Stimulated activated CD8-positive, alpha-beta memory T cell treated with anti-CD3 and anti-CD28 coated beads, Interleukin-15, amount 100 ng/mL, for 48 hours (primary cell): ENCODE results near the gene CRYGD.
"Not testable (repeated sequence)": the region's sequence is repeated elsewhere in the genome, so short reads cannot be mapped to it uniquely, and the experiment has no call there.

Source experiments
- DNase-seq, 2 donors: peaks; one replicate each; pipeline ENCODE4 v3.0.0-alpha.2; 2020; ENCODE audit warnings: low read depth in 2 of 2

Gene CRYGD

GRCh38 chr2:208129744-208130711 lies 5.7 kb upstream of the CRYGD start, which contains the start of gene CRYGC:
Gene CRYGC (minus strand): TSS chr2:208129828. CDS start chr2:208129792, 36 bp downstream.
- DNase-seq = no peak

DNA sequence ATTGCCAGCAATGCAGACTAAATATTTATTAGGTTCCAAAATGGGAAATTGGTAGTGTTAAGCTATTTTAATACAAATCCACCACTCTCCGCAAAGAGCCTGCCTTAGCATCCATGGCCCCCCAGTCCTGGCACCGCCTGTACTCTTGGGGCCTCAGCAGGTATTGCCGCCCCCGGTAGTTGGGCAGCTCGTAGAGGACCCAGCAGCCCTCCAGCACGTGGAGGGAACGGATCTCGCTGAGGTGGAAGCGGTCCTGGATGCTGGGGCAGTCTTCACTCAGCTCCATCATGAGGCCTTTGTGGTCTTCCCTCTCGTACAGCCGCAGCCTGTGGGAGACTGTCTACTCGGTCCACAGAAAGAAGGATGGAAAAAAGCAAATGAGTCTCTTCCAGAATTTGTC lies 3.8 kb upstream of the CRYGD start:
- no peak for DNase-seq

- DNase-seq = no peak
These were observed 2.8 kb upstream of the CRYGD start for GRCh38 chr2:208127090-208127489.

DNA sequence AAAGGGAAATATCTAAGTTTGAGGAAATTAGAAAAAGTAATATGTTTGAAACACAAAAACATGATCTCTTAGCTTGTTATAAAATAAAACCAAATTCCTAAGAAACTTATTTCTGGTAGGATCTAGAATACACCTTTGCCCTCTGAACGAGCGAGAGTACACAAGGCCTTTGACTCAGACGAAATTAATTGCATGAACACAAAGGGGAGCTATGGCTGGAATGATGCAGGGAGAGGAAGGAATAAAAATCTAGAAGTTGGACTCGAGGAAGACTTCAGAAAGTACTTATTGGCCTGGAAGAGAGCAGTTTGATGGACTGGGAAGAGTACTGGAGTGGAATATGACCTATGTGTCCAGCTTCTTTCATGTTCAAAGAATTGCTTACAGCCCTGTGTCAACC lies 927 bp upstream of the CRYGD start:
- DNase-seq = no peak

DNA sequence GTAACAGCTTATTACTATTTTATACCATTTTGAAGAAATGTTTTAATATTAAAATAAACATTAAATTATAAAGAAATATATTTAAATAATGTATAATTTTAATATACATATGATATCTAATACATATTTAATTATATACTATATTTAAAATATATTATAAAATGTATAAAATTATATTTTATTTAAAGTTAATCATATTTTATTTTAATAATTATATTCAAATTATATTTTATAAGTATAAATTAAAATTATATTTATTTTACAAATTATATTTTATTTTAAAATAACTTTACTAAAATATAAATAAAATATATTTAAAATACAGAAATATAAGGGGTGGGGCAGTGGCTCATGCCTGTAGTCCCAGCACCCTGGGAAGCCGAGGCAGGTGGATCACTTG lies 2.1 kb downstream of the CRYGD start:
- DNase-seq = no peak

GRCh38 chr2:208118918-208119317 lies 5.4 kb downstream of the CRYGD start:
- no peak for DNase-seq

- not testable (repeated sequence) for DNase-seq
These were observed 6.9 kb downstream of the CRYGD start for GRCh38 chr2:208117390-208117789.

GRCh38 chr2:208112969-208113368 lies 11.4 kb downstream of the CRYGD start:
- DNase-seq = no peak

DNA sequence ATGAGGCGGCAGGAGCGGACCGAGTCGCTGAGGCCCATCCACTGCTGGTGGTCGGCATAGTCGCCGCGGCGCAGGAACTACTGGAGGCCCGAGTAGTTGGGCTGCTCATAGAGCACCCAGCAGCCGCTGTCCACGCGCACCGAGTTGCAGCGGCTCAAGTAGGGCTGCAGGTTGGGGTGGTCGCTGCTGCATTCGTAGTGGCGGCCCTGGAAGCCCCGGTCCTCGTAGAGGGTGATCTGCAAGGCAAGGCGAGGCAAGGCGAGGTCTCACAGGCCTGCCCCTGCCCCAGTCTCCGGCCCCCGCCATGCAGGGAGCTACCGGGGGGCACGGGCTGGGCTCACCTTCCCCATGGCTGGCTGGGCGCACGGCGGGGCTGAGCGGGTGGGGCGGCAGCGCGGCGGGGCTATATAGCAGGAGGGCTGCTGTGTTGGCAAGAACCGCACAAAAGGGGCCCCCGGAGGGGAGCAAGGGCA lies 12.0 kb downstream of the CRYGD start:
- not testable (repeated sequence) for DNase-seq

DNA sequence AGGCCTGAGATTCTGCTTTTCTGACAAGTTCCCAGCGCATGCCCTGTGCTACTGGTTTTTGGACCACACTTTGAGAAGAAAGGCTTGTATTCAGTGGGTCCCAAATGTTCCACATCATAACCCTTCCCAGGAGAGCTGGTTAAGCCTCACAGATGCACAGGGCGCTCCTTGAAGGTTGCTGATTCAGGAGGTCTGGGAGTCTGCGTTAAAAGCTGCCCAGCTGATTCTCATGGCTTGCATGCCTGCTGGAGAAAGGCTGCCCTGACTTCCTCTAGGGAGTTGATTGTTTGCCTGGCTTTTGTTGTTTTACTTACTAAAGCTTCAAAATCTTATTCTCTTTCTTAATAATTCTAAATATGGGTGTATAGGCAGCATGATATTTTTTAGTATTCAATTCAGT lies 20.7 kb downstream of the CRYGD start:
- no peak for DNase-seq

GRCh38 chr2:208101716-208102631 lies 22.4 kb downstream of the CRYGD start:
- no peak for DNase-seq

DNA sequence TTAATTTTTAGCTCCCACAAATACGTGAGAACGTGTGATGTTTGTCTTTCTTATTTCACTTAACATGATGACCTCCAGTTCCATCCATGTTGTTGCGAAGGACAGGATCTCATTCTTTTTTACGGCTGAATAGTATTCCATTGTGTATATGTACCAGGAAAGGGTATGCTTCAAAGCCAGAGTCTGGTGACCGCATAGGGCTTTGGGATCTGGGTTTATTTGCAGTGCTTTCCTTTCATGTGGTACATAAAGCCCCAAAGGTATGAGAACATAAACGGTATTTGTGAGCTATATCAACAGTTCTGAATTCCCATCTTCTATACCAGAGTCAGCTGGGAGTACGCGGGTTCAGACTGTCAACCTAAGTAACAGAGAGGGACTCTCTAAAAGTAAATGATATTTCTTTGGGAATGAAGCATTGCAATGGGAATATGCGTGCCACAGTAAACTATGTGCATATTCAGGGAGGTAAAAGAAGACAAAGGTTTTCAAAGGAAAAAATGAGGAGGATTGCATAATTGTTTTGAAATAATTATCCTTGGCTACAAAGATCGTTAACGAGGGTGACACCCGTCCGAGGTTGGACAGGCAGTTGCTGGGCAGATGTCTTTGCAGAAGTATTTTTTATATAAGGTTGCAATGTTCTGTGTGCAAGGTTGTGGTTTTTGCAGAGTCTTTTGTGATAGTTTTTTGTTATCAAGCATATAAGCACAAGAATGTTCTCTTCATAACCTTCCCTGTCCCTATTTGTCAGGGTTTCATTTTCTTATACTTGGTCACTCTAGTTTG lies 24.4 kb downstream of the CRYGD start:
- DNase-seq = no peak

DNA sequence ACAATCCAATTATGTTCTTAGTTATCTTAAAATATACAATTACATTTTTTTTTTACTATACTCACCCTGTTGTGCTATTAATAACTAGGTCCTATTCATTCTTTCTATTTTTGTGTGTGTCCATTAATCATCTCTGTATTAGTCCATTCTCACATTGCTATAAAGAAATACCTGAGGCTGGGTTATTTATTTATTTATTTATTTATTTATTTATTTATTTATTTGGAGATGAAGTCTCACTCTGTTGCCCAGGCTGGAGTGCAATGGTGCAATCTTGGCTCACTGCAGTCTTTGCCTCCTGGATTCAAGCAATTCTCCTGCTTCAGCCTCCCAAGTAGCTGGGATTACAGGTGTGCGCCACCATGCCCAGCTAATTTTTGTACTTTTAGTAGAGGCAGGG lies 25.6 kb downstream of the CRYGD start:
- DNase-seq = not testable (repeated sequence)

DNA sequence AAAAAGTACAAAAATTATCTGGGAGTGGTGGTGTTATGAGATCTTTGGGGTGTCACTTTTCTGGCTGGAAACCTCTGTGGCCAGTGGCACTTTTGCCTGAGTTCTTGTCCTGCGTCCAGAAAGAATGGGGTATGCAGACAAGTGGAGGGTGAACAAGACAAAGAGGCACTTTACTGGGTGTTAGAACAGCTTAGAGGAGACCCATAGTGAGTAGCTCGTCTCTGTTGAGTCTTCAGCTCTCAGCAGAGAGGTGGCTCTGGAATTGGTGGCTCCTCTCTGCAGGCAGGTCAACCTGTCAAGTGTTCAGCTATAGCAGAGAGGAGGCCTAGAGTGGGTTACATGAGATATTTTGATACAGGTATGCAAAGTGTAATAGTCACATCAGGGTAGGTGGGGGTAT lies 26.1 kb downstream of the CRYGD start:
- no peak for DNase-seq

- DNase-seq = no peak
These were observed 26.5 kb downstream of the CRYGD start for GRCh38 chr2:208097801-208098200.

GRCh38 chr2:208097313-208097712 lies 27.0 kb downstream of the CRYGD start:
- DNase-seq = no peak

DNA sequence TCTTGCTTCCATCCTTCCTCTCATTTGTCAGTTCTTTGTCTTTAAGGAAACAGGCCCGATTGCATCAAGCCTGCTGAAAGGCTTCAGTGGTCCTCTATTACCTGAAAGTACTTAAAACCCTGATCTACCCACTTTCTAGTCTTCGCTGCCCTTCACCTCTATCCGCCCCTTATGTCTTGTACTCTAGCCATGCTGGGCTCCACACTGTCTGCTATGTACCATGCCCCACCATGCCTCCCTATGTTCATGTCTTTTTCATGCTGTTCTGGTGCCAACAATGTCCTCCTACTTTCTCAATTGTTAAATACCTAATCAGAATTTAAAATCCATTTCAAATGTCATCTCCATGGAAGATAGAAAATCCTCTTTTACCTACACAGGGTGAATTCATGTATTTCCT lies 28.2 kb downstream of the CRYGD start:
- DNase-seq = no peak

GRCh38 chr2:208093128-208093527 lies 31.2 kb downstream of the CRYGD start:
- DNase-seq = no peak

- no peak for DNase-seq
These were observed 32.1 kb downstream of the CRYGD start for GRCh38 chr2:208092093-208092832.

DNA sequence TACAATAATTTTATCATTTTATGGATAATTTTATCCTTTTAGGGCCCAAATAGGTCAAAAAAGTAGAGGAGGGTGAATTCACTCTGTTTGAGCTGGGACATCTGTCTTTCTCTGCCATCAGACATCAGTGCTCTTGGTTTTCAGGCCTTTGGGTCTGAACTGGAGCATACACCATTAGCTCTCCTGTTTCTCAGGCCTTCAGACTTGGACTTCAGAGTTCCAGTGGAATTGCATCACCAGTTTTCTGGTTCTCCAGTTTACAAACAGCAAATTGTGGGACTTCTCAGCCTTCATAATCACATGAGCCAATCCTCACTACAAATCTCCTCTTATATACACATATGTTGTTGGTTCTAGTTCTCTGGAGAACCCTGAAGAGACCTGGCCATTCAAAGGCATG lies 33.9 kb downstream of the CRYGD start:
- DNase-seq = no peak

- DNase-seq = no peak
These were observed 38.3 kb downstream of the CRYGD start for GRCh38 chr2:208086029-208086428.
